HG03135 (cell line): ENCODE data around the gene ZNF20.

Experiments used
- ATAC-seq: cut with Tn5 transposase; IDR thresholded peaks from one replicate; pipeline ENCODE4 v1.9.1; 2021; ENCODE audit warnings: mild to moderate bottlenecking, moderate library complexity; ENCODE audit not compliant: unreplicated experiment

The ZNF20 gene

GRCh38 chr19:12139885-12140544 lies at the start of gene ZNF20:
Gene ZNF20 (minus strand): TSS chr19:12140350. CDS start chr19:12140182, 168 bp downstream.
- ATAC-seq, result peak; percentile 90

DNA sequence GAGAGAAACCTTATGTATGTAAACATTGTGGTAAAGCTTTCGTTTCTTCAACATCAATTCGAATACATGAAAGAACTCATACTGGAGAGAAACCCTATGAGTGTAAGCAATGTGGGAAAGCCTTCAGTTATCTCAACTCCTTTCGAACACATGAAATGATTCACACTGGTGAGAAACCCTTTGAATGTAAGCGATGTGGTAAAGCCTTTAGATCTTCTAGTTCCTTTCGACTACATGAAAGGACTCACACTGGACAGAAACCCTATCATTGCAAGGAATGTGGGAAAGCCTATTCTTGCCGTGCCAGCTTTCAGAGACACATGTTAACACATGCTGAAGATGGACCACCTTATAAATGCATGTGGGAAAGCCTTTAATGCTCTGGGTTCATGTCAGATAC lies 47.5 kb upstream of the ZNF20 start:
- no peak for ATAC-seq

GRCh38 chr19:12180377-12180776 lies 40.2 kb upstream of the ZNF20 start:
- ATAC-seq, result no peak

GRCh38 chr19:12166626-12167025 lies 26.5 kb upstream of the ZNF20 start:
- ATAC-seq, result no peak

- ATAC-seq, result no peak
Observed at GRCh38 chr19:12163826-12164225, 23.7 kb upstream of the ZNF20 start.

- ATAC-seq, result peak; percentile 92
Observed at GRCh38 chr19:12162882-12163806, 23.0 kb upstream of the ZNF20 start, which contains the start of gene ZNF136. Gene ZNF136 (plus strand): TSS chr19:12163096. CDS start chr19:12163204, 108 bp downstream.

GRCh38 chr19:12162513-12162881 lies 22.3 kb upstream of the ZNF20 start:
- no peak for ATAC-seq

DNA sequence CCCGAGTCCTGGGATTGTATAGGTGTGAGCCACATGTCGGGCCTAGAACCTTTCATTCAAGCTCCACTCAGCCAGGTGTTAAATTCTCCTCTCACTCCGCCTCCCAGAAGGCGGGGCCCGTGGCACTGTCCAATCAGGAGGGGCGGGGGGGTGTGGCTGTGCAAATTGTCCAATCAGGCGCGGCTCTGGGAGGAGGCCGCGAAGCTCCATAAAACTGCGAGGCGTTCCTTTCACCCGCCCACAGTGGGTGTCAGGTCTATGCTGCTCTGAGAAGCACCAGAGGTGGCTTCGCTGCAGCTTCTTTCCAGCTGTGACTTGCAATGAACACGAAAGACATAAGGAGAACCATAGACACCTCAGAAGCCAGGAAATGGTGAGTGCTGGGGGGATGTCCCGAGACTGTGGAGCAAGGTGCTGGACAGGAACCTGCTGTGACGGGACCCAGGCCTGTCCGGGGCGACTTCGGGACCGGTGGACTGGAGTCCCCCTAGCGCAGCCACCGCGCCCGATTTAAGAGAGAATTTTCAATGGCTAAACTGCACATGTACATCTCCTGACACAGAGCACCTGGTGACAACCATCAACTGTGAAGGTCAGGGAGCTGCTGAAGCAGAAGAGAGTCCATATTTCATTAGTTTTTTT lies 19.7 kb upstream of the ZNF20 start:
- ATAC-seq, result no peak

GRCh38 chr19:12156223-12157058 lies 16.3 kb upstream of the ZNF20 start, which contains the start of gene ZNF625:
Gene ZNF625 (minus strand): TSS chr19:12156734. CDS start chr19:12156558, 176 bp downstream.
- ATAC-seq, result peak; percentile 78

DNA sequence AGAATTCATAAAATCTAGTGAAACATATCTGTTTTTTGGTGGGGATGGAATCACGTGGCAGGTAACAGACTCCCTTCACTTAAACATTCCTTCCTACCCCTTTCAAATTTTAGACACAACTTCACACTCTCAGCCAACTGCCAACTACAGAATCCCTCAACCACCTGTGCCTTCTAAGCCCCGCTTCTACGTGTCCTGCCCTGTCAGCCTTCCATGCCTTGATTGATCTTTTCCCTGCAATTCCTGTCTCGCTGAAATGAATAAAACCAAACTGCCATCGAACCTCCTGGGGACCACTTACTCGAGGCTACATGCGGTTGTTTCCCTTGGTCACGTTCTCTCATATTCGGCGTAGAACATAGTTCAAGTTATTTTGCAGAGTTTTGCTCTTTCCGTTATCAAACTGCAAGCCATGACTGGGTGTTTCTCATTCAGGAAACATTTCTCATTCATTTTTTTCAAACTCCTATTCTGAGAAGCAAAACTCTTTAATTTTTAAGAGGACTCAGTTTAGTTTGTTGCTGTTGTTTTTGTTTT lies 15.2 kb upstream of the ZNF20 start:
- ATAC-seq, result no peak

- ATAC-seq, result no peak
Observed at GRCh38 chr19:12145348-12145747, 5.2 kb upstream of the ZNF20 start.

DNA sequence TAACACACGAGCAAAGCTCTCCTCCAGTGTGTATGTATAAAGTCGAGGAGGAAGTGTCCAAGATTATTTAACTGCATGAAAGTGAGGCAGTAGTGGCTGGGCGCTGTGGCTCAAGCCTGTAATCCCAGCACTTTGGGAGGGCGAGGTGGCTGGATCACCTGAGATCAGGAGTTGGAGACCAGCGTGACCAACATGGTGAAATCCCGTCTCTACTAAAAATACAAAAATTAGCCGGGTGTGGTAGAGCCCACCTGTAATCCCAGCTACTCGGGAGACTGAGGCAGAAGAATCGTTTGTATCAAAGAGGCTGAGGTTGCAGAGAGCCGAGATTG lies 1.2 kb upstream of the ZNF20 start:
- ATAC-seq, result no peak

DNA sequence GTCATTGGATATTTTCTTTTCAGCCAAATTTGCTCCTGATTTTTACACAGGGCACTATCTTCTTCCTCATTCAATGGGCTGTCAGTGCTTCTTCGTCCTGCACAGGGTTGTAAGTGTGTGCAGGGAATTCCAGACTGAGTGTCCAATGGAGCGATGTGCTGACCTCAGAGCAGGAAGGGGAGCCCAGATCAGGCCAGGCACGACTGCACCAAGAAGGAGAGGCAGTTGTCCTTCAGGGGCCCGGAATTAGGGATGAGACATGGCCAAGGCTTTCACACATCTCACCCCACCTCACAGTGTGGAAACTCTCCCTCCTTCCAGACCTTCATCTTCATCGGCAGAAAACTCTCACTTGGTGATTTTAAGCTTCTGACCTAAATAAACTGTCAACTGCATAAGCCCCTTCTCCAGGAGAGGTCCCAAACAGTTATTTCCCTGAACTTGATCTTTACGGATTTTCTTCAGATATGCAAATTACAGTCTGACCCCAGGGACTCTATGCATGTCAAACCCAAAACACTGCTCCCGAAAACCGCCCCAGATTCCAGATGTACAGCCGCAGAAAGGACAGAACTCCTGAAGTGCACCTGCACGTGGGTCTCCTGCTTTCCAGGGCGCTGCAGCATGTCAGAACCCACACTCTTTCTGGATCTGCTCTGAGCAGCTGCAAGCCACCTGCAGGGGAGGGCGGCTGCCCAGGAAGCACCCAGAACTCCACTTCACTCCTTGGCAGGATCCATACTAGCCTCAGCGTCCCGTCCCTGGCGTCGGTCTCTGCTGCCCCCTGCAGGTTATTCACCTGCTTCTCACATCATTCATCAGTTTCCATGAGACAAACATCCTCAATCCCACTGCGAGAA lies 625 bp upstream of the ZNF20 start:
- ATAC-seq, result peak; percentile 12

DNA sequence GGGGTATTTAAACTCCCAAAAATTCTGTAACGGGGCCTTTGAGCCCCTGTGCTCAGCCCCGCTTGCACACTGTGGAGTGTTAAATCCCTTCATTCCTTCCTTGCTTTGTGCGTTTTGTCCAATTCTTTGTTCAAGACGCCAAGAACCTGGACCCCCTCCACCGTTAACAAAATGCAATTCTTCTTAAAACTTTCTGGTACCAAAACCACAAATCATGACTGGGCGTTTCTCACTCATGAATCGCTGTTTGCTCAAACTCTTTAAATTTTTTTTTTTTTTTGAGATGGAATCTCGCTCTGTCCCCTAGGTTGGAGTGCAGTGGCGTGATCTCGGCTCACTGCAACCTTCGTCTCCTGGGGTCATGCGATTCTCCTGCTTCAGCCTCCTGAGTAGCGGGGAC lies 881 bp downstream of the ZNF20 start:
- no peak for ATAC-seq

GRCh38 chr19:12137221-12137940 lies 2.8 kb downstream of the ZNF20 start:
- no peak for ATAC-seq

DNA sequence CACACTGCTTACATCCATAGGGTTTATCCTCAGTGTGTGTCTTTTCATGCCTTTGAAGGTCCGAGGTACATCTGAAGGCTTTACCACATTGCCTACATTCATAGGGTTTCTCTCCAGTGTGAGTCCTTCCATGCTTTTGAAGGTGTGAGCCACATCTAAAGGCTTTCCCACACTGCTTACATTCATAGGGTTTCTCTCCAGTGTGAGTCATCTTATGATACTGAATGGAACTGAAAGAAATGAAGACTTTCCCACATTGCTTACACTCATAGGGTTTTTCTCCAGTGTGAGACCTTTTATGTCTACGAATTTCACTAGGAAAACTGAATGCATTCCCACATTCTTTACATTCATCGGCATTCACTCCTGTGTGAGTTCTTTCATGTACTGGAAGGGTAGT lies 7.1 kb downstream of the ZNF20 start:
- no peak for ATAC-seq

DNA sequence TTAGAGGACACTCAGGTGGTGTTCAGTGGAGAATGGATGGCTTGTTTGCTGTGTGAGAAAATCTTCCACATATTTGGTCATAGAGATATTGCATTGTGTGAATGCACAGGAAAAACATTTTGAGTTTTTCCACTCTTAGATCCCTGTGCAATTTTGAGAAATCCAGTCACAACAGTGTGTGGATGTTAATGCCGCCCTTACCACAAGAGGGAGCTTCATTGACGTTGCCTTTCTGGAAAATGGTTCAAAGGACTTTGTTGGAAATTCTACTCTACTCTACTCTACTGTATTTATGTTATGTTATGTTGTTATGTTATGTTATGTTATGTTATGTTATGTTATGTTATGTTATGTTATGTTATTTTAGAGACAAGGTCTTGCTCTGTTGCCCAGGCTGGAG lies 13.4 kb downstream of the ZNF20 start:
- ATAC-seq, result no peak

- ATAC-seq, result no peak
Observed at GRCh38 chr19:12117201-12117970, 22.8 kb downstream of the ZNF20 start.
